ENCODE results near the gene SNORC.
A peak's percentile ranks its signal among the peaks of the same experiment; 100 is the strongest.

The SNORC gene

DNA sequence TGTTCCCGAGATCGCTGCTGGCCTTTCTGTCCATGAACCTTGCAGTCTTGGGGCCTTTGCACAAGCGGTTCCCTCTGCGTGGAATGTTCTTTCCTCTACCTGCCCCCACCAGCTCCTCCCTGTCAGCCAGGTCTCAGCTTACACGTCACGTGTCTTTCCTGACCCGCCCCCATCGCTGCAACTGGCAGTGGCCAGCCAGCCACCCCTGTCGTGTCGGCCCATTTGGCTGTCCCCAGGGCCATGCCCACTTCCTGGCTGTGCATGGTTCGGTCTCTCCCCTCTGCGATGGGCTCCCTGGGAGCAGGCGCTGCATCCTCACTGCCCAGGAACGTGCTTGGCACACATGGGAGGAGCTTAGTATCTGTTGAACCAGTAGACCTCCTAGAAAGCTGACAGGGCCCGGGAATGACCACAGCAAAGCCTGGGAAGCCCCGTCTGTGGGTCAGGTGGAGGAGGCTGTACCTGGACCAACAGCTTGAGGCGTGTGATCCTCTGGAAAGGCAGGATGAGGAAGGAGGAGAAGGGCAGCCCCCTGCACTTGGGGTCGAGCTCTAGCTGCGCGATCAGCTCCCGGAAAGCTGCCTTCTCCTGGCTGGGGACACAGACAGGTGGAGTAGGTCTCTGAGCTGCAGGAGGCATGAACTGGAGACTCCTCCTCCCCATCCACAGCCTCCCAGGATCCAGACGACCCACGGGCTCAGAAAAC is 21.0 kb downstream of the SNORC start:
- peak; percentile 28 for DNase-seq (ENCODE audit: low read depth)
- TF ChIP-seq, protein P1, sequence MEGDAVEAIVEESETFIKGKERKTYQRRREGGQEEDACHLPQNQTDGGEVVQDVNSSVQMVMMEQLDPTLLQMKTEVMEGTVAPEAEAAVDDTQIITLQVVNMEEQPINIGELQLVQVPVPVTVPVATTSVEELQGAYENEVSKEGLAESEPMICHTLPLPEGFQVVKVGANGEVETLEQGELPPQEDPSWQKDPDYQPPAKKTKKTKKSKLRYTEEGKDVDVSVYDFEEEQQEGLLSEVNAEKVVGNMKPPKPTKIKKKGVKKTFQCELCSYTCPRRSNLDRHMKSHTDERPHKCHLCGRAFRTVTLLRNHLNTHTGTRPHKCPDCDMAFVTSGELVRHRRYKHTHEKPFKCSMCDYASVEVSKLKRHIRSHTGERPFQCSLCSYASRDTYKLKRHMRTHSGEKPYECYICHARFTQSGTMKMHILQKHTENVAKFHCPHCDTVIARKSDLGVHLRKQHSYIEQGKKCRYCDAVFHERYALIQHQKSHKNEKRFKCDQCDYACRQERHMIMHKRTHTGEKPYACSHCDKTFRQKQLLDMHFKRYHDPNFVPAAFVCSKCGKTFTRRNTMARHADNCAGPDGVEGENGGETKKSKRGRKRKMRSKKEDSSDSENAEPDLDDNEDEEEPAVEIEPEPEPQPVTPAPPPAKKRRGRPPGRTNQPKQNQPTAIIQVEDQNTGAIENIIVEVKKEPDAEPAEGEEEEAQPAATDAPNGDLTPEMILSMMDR (IDR thresholded peaks at IDR 0.05; ENCODE audit: low read depth, low read length), result no peak
- TF ChIP-seq, protein P2, sequence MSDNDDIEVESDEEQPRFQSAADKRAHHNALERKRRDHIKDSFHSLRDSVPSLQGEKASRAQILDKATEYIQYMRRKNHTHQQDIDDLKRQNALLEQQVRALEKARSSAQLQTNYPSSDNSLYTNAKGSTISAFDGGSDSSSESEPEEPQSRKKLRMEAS (IDR thresholded peaks at IDR 0.05; ENCODE audit: low read depth, low read length), result peak; percentile 83
- no peak overlapping the region for H3K4me3 ChIP-seq (ENCODE audit: low read depth, low read length)

DNA sequence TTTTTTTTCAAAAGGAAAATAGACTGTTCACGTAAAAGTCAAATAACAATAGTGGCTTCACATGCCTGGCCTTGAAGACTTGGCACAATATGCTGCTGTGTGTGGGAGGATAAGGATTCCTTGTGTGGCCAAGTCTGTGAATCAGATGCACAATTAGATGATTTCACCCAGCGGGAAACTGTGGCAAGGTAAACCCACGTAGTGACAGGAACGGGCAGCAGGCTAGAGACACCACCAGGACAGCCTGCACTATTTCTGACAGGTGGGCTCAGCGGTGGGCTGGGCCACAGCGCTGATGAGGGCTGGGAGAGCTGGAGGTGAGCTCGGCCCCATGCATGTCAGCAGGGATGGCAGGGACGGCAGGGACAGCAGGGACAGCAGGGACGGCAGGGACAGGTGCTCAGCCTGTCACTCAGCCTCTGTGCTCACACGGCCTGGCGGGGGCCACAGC is 21.6 kb downstream of the SNORC start:
- no peak for DNase-seq (ENCODE audit: low read depth)
- H3K4me3 ChIP-seq (ENCODE audit: low read depth, low read length), result no peak overlapping the region
- TF ChIP-seq, protein P2 (IDR thresholded peaks at IDR 0.05; ENCODE audit: low read depth, low read length), result no peak
- TF ChIP-seq MYC (IDR thresholded peaks at IDR 0.05; ENCODE audit: low read depth, low read length) (no peak), POLR2A (IDR thresholded peaks at IDR 0.05; ENCODE audit: extremely low read depth, insufficient read length) (no peak)
- TF ChIP-seq, protein P1 (IDR thresholded peaks at IDR 0.05; ENCODE audit: low read depth, low read length), result no peak

DNA sequence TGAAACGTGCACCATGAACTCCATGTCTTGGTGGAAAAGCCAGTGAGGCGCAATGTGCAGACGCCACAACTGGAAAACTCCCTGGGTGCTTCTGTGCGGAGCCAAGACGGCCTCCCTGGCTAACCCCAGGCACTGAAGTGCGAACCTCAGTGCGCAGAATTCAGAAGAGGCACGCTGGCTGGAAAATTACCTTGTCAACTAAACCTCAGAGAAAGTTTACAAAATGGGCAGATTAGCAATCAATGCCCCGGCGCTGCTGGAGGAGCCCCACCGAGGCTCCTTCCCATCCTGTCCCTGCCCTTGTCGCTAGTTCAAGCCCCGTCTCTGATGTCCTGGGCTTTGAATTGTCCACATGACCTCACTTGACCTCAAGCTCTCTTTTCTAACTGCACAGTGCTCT is 22.2 kb downstream of the SNORC start:
- TF ChIP-seq POLR2A (IDR thresholded peaks at IDR 0.05; ENCODE audit: extremely low read depth, insufficient read length) (no peak), MYC (IDR thresholded peaks at IDR 0.05; ENCODE audit: low read depth, low read length) (no peak)
- TF ChIP-seq, protein P2 (IDR thresholded peaks at IDR 0.05; ENCODE audit: low read depth, low read length), result no peak
- TF ChIP-seq, protein P1 (IDR thresholded peaks at IDR 0.05; ENCODE audit: low read depth, low read length), result no peak
- no peak for DNase-seq (ENCODE audit: low read depth)
- no peak overlapping the region for H3K4me3 ChIP-seq (ENCODE audit: low read depth, low read length)

DNA sequence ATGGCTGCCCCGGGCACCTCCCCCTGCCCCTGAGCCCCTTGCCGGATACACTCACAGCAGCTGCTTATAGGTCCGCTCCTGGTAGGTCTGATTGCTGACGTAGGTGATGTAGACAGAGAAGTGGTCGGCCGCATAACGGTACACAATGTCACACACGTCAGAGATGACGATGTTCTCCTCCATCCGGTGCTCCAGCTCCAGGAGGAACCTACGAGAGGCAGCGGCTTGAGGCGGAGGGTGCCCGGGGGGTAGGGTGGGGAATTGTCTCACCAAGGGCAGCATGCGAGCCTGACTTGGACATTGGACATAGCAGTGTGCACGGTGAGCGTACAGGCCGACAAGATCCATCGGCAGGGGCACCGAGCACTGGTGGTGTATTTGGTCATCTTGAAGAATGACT is 22.8 kb downstream of the SNORC start:
- TF ChIP-seq, protein P1 (IDR thresholded peaks at IDR 0.05; ENCODE audit: low read depth, low read length), result no peak
- TF ChIP-seq MYC (IDR thresholded peaks at IDR 0.05; ENCODE audit: low read depth, low read length), result no peak
- TF ChIP-seq POLR2A (IDR thresholded peaks at IDR 0.05; ENCODE audit: extremely low read depth, insufficient read length), result no peak
- TF ChIP-seq, protein P2 (IDR thresholded peaks at IDR 0.05; ENCODE audit: low read depth, low read length), result no peak
- no peak for DNase-seq (ENCODE audit: low read depth)
- no peak overlapping the region for H3K4me3 ChIP-seq (ENCODE audit: low read depth, low read length)

DNA sequence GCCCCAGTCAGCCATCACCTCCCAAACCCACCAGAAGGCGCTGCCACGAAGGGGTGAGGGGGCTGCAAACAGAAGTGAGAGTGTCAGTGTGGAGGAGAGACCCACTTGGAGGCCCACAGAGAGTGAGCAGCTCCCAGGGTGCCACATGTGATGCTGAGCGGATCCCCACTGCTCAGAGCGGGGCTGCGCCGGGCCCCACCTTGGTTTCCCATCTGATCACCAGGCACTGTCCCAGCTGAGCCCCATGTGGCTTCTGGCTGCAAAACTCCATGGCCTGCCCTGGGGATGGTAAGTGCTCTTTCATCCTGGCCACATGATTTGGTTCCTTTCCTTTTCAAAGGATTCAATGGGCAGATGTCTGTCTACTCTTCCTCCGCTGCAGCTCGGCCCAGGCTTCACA is 23.8 kb downstream of the SNORC start:
- no peak for DNase-seq (ENCODE audit: low read depth)
- H3K4me3 ChIP-seq (ENCODE audit: low read depth, low read length), result no peak overlapping the region
- TF ChIP-seq MYC (IDR thresholded peaks at IDR 0.05; ENCODE audit: low read depth, low read length), result no peak
- TF ChIP-seq, protein P1 (IDR thresholded peaks at IDR 0.05; ENCODE audit: low read depth, low read length), result no peak
- TF ChIP-seq, protein P2 (IDR thresholded peaks at IDR 0.05; ENCODE audit: low read depth, low read length), result no peak
- TF ChIP-seq POLR2A (IDR thresholded peaks at IDR 0.05; ENCODE audit: extremely low read depth, insufficient read length), result no peak
